ENCODE measurements around the gene NECAB3.

DNA sequence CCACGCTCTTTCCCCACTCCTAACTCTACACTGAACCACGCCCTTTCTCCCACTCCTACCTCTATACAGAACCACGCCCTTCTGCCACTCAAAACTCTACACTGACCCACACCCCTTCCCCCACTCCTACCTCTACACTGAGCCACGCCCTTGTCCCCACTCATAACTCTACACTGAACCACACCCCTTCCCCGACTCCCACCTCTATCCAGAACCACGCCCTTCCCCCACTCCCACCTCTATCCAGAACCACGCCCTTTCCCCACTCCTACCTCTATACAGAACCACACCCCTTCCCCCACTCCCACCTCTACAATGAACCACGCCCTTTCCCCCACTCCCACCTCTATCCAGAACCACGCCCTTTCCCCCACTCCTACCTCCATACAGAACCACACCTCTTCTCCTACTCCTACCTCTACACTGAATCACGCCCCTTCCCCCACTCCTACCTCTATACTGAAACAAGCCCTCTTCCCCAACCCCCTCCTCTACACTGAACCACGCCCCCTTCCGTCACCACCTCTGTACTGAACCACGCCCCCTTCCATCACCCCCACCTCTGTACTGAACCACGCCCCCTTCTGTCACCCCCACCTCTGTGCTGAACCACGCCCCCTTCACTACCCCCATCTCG, 35.8 kb upstream of the NECAB3 start:
- TF ChIP-seq, protein P1, sequence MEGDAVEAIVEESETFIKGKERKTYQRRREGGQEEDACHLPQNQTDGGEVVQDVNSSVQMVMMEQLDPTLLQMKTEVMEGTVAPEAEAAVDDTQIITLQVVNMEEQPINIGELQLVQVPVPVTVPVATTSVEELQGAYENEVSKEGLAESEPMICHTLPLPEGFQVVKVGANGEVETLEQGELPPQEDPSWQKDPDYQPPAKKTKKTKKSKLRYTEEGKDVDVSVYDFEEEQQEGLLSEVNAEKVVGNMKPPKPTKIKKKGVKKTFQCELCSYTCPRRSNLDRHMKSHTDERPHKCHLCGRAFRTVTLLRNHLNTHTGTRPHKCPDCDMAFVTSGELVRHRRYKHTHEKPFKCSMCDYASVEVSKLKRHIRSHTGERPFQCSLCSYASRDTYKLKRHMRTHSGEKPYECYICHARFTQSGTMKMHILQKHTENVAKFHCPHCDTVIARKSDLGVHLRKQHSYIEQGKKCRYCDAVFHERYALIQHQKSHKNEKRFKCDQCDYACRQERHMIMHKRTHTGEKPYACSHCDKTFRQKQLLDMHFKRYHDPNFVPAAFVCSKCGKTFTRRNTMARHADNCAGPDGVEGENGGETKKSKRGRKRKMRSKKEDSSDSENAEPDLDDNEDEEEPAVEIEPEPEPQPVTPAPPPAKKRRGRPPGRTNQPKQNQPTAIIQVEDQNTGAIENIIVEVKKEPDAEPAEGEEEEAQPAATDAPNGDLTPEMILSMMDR (IDR thresholded peaks at IDR 0.05), result no peak
- no peak for TF ChIP-seq EZH2 (IDR thresholded peaks at IDR 0.05)
